A549 (cell line): Measurements from ENCODE around the gene PPP1R13L.

Experiments
- CHD2 ChIP-seq: fragments of 150-350 bp; IDR thresholded peaks from 2 replicates; pipeline ENCODE4 v1.6.1; 2014; ENCODE audit warnings: low read length; ENCODE audit not compliant: partially characterized antibody
- EHMT2 ChIP-seq: fragments of 200-600 bp; sonication (generic); IDR thresholded peaks from 2 replicates; pipeline ENCODE4 v1.6.1; 2016; ENCODE audit warnings: antibody characterized with exemption, low read depth, mild to moderate bottlenecking, moderate library complexity
- JUN ChIP-seq, 2 experiments: fragments of >200 bp; sonication (Bioruptor Twin); formaldehyde crosslinking; IDR thresholded peaks; 2 replicates in 1 of 2; 3 replicates in 1 of 2; pipeline ENCODE4 v1.6.1; 2016 to 2017
- JUNB ChIP-seq: fragments of >200 bp; sonication (Bioruptor Twin); formaldehyde crosslinking; IDR thresholded peaks from 2 replicates; pipeline ENCODE4 v1.6.1; 2016
- KDM1A ChIP-seq: fragments of 200-600 bp; sonication (generic); IDR thresholded peaks from 2 replicates; pipeline ENCODE4 v1.6.1; 2016; ENCODE audit warnings: low read depth, mild to moderate bottlenecking
- POLR2A ChIP-seq: IDR thresholded peaks from 2 replicates; pipeline ENCODE4 v1.6.1; 2012; ENCODE audit warnings: mild to moderate bottlenecking, low read length
- RAD21 ChIP-seq, 2 experiments: fragments of >200 bp in 1 of 2; sonication (Bioruptor Twin) in 1 of 2; formaldehyde crosslinking in 1 of 2; IDR thresholded peaks in 1 of 2; conservative IDR thresholded peaks in 1 of 2; 2 replicates in 1 of 2; 3 replicates in 1 of 2; pipeline ENCODE4 v1.6.1; 2012 to 2018; ENCODE audit warnings: inconsistent platforms in 1 of 2
- RNF2 ChIP-seq: fragments of 200-600 bp; sonication (generic); IDR thresholded peaks from 2 replicates; pipeline ENCODE4 v1.6.1; 2016; ENCODE audit warnings: low read depth, mild to moderate bottlenecking, antibody characterized with exemption, moderate library complexity, borderline replicate concordance
- ZSCAN20 ChIP-seq: fragments of 250-450 bp; sonication (Bioruptor Pico); IDR thresholded peaks from 2 replicates; pipeline ENCODE4 v1.8.0; 2022; ENCODE audit warnings: mild to moderate bottlenecking, moderate library complexity
- TF ChIP-seq, protein P1 (sequence below): fragments of >200 bp; sonication (Bioruptor Twin); formaldehyde crosslinking; IDR thresholded peaks from 3 replicates; pipeline ENCODE4 v1.5.1; 2016
- TF ChIP-seq, protein P2 (sequence below): IDR thresholded peaks from 2 replicates; pipeline ENCODE4 v1.6.1; 2012

GRCh38 chr19:45349126-45349415 lies 55.8 kb downstream of the PPP1R13L start:
- TF ChIP-seq EHMT2 (no peak), JUNB (no peak), JUN (IDR thresholded peaks at IDR 0.05) (no peak), POLR2A (no peak), RAD21 (conservative IDR thresholded peaks at IDR 0.05 in 1 of 2, IDR thresholded peaks at IDR 0.05 in 1 of 2) (no peak), KDM1A (no peak), RNF2 (no peak), CHD2 (no peak), ZSCAN20 (CRISPR knock-in tag) (no peak)
- TF ChIP-seq, protein P1, sequence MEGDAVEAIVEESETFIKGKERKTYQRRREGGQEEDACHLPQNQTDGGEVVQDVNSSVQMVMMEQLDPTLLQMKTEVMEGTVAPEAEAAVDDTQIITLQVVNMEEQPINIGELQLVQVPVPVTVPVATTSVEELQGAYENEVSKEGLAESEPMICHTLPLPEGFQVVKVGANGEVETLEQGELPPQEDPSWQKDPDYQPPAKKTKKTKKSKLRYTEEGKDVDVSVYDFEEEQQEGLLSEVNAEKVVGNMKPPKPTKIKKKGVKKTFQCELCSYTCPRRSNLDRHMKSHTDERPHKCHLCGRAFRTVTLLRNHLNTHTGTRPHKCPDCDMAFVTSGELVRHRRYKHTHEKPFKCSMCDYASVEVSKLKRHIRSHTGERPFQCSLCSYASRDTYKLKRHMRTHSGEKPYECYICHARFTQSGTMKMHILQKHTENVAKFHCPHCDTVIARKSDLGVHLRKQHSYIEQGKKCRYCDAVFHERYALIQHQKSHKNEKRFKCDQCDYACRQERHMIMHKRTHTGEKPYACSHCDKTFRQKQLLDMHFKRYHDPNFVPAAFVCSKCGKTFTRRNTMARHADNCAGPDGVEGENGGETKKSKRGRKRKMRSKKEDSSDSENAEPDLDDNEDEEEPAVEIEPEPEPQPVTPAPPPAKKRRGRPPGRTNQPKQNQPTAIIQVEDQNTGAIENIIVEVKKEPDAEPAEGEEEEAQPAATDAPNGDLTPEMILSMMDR: no peak
- TF ChIP-seq, protein P2, sequence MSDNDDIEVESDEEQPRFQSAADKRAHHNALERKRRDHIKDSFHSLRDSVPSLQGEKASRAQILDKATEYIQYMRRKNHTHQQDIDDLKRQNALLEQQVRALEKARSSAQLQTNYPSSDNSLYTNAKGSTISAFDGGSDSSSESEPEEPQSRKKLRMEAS: no peak
